ENCODE measurements around the gene KRT80.

KRT80 gene

DNA sequence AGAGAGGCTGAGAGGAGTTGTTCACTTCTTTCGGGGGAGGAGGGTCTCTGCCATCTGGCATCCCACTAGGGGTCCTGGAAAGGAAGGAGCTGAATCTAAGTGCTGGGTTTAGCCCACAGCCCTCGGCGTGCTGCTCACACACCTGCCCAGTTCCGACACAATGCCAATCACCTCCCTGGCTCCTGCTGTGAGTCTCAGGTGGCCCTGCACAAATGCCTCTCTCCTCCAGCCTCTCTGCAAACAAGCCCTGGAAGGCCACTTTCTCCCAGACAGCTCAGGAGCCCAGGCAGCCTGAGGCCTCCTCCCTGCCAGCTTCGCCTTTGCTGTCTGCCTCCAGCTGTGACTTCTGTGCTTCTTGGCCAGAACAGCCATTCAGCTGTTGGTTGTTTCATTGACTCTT is 61.1 kb downstream of the KRT80 start:
- DNase-seq (ENCODE audit: low read depth): no peak

DNA sequence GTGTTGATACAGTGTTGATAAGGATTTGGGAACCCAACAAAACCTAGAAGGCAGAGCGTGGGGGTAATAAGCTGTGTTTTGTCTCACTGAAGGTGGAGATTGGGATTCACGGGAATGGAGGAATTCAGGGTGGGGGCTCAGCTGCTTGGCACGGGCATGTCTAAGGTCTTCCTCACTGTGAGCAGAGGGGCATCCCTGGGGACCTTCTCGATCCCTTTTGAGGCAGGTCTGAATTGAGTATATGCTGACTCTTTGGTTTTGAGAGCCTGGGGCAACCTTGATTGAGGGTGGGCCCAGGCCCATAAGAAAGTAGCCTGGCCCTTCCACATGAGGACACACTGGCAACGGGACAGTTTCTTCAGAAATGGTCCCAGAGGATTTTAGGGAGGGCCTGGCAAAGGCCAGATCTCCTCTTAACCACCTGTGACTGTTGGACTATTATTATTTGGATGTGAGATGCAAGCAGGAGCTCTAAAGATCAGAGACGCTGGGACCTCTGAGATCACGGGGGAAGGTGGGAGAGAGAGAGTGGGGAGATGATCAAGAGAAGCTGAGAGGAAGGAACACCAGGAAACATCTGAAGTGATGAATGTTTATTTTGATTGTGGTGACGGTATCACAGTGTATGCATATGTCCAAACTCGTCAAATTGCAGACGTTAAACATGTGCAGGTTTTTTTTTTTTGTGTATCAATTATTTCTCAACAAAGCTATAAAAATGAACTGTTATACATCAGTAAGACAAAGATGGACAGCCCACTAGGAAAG is 63.9 kb downstream of the KRT80 start:
- DNase-seq (ENCODE audit: low read depth): no peak

DNA sequence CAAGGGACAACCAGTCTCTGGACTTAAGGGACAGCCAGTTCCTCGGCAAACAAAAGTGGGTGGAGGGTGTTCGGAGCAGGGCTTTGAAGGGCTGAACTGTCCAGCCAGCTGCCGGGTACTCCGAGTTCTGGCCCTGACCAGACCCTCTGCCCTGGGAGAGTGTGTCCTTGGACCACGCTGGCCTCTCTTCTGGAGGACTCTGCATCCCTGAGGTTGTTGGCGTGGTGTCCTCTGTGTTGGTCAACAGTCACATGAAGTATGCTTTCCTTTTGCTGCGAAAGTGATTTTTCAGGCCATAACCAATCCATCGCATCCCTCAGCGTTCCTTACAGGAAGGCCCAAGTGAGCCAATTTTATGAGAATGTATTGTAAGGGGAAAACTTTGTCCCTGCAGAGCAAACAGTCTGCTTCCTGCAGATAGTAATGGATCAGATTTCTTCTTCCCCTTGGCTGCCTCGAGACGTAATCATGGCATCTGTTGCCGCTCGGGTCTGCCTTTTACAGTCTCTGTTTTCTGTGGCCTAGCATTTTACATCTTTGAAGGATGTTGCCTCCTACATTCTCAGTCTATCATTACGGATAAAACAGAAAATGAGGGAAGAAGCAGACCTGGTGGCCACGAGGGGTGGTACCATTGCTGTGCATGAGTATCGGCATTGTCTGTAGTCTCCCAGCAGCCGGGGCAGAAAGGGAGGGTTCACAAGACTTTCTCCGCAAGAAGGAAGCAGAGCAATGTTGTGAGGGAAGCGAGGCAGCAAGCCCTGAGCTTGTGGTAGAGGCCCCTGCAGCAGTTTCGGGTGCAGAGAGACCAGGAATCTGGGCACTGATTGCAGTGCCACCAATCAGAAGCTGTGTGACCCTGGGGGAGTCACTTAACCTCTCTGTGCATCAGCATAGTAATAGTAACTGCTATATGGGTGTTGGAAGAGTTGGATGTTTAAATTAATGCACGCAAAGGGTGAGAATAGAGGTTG is 64.9 kb downstream of the KRT80 start:
- DNase-seq (ENCODE audit: low read depth): no peak

DNA sequence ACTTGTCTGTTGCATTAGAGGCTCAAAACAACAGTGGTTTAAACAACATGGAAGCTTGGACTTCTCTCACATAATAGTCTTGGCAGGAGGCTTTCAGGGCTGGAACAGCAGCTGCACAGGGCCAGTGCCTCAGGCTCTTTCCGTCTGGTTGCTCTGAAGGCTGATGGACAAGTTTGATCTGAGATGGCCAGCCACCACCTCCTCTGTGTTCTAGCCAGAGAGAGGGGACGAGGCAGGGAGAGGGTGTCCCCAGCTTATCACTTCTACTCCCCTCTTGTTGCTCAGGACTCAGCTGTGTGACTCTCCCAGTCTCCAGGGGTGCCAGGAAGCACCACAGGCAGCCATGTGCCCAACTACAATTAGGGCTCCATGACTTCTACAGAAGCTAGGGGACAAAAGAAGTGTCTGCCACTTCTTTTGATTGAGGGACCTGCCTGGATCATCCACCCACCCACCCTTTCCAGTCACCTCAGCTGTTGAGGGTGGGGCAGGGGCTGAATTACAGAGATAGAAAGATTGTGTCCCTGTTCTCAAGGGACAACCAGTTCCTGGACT is 65.7 kb downstream of the KRT80 start:
- no peak for DNase-seq (ENCODE audit: low read depth)

DNA sequence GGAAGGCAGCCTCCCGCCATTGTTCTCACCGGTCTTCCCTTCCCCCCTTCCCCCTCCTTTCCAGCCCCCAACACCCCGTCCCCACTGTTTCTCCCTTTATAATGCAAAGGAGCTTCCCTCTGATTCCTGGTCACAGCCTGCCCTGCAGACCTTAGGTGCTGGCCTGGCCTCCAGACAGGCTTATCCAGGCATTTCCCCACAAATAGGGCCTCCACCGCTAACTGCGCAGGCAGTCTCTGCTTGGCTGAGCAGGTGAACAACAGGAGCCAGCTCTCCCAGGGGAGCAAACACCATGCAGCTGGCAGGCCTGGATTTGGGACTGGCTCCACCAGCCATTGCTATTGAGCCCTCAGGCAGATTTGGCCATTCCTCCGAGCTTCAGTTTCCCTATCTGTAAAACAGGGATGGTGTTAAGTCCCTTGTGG is 66.3 kb downstream of the KRT80 start:
- no peak for DNase-seq (ENCODE audit: low read depth)

DNA sequence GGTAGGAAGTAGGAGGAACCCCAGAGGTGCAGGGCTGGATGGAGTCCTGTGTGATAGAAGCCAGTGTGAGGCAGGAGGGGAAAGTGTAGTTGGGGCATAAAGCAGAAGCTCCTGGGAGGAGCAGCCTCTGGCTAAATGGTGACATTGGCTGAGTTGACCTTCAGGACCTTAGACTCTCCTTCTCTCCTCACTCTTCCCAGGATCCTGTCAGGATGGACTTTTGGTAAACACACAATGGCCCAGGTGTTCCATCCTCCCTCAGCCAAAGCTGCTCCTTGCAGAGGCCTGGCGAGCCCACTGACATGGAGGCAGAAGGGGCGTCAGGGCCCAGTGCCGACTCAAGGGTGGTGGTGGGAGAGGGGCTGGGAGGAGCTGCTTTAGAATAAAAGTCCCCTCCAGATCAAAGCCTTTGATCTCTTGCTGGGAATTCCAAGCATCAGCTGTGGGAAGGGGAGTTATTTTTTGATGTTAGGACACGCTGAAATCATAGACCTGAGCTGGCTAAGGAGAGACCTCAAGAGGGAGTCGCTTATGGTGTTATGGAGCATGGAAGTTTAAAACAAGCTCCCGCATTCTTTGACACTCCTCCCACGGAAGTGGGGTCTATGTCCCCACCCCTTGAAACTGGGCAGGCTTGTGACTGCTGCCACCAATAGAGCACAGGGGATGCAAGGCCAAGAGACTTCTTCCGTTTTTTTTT is 68.2 kb downstream of the KRT80 start:
- no peak for DNase-seq (ENCODE audit: low read depth)

DNA sequence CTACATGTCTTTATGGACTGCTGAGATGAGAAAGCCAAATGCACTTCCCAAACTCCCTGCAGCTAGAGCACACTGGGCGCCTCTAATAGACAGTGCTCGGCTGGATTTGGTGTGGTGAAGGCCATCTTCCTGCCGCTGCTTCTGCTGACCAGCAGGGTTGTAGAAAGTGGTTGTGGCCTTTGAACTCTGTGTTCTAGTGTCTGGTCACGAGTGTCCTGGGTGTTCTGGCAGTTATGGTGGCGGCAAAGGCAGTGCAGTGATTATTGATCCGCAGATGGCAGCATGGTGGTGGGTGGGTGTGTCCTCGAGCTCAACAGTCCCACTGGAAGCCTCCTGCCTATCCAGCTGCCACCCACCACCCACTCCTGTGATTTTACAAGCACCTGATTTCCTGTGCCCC is 68.9 kb downstream of the KRT80 start:
- DNase-seq (ENCODE audit: low read depth): no peak

DNA sequence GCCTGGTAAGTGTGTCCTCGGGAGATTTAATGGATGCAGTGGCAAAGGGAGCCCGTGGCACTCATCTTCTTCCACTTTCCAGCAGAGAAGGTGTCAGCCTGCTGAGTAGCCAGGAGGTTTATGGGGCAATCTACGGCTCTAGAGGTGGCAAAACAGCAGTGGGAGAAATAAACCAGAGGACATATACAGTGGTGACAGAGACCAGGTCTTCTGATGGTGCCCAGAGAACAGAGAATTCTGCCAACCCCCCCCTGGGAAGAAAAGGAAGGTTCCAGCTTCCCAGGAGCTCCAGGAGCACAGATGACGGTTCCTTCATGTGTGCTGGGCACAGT is 69.3 kb downstream of the KRT80 start:
- no peak for DNase-seq (ENCODE audit: low read depth)

DNA sequence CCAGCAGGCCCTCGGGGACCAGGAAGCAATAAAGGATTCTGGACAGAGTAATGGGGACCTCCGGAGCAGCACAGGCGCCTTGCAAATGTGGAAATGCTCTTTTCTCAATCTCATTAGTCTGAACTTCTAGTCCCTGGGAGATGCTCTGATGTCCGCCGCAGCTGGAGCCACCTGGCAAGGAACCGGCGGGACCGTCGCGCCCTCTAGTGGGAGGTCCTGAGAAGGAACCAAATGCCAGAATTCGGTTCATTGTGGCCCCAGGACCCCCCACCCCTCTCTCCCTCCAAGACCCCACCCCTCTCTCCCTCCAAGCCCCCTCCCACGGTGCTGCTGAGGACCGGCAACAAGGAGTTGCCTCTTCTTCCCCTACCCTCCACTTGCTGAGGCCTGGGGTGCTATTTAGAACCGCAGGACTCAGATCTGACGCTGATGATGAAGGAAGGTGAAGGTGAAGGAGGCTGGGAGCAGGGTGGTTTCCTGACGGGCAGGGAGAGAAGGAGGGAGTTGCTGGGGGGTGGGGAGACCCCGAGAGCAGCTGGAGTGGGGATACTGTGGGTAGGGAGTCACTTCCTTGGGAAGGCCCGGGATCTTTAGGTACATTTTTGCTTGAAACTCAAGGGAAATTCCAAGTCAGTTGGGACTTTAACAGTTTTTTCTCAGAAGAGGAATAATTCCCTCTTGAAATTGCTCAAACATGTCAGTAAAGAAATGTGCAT is 69.8 kb downstream of the KRT80 start:
- DNase-seq (ENCODE audit: low read depth): peak; percentile 73

DNA sequence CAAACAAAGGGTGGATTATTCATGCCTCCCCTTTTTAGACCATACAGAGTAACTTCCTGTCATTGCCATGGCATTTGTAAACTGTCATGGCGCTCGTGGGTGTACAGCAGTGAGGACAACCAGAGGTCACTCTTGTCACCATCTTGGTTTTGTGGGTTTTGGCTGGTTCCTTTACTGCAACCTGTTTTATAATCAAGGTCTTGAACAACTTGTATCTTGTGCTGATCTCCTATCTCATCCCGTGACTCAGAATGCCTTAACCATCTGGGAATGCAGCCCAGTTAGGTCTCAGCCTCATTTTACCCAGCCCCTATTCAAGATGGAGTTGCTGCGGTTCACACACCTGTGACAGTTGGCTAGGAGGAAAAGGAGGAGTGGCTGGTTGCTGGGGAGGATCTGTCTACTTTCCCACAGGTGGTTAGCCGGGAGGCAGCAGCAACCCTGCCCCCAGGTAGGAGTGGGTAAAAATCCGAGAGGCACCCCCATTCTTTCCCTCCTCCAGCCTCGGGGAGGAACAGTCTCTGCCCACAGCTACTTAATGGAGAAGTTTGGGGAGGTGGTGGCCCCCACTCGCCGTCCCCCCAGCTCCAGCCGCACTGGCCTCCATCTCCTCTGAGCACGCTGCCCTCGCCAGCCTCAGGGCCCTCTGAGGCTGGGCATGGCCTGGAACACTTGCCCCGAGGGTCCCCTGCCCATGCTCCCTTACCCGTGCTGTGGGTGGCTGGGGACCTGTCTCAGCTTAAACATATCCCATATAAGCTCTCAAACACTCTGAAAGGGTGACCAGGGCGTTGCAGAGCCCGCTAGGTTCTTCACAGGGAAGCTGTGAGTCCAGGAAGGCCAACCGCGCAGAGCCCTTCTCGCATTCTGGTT is 70.6 kb downstream of the KRT80 start:
- DNase-seq (ENCODE audit: low read depth): peak; percentile 56

DNA sequence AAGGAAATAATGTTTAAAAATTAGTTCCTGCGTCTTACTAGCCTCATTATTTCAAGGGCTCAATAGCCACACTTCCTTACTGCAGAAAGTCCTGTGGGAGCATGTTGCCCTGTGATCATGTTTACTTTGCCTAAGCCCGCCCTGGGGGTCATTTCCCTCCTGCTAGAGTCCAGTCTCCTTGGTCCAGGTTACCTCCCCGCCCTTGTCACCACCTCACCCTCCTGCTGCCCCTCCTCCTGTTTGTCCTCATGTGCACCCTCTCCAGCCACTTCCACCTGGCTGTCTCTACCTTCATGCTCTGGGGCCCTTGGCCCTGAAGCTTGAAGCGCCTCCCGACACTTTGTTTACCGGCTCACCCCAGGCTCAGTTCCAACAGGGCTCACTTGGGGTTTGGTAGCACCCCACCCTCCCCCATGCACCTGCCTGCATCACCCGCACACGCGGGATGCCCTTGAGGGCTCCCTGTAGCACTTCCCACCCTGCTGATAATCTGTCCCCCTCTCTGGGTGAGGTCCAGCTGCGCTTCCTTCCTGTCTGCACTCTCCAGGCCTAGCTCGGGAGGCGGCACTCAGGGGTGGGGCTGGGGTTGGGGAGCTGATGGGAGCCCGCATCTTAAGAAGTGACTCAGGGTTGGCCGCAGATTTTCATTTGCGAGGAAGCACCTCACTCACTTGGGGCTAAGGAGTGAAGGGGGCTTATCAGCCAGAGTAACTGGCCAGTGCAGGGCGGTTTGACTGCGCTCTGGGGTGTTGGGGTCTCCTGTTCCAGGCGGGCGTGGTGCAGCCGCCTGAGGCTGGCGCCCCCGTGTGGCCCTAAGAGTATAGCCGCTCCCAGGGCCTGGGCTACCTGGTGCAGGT is 72.2 kb downstream of the KRT80 start:
- DNase-seq (ENCODE audit: low read depth): peak; percentile 43
